D341Med (cell line): ENCODE data around the gene OR2AK2.
A peak's percentile ranks its signal among the peaks of the same experiment; 100 is the strongest.

ENCODE experiments used
- DNase-seq: peaks from one replicate; pipeline ENCODE4 v3.0.0; 2012; ENCODE audit warnings: low spot score

OR2AK2 gene, protein sequence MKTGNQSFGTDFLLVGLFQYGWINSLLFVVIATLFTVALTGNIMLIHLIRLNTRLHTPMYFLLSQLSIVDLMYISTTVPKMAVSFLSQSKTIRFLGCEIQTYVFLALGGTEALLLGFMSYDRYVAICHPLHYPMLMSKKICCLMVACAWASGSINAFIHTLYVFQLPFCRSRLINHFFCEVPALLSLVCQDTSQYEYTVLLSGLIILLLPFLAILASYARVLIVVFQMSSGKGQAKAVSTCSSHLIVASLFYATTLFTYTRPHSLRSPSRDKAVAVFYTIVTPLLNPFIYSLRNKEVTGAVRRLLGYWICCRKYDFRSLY

DNA sequence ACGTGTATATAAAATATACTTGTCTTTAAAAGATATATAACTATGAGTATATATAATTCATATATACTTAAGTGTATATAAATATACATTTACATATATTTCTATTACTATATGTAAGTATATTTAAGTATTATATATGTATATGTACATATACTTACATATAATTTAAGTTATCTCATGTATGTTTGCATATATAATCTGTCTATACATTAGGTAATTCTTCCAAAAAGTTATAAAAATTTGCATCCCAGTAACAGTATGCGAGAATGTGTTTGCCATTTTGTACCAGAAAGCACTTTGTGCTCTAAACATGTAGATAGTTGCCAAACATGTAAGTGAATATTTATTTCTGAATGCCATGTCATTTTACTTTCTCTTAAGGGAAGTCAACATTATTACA, at the start of gene OR2AK2:
OR2AK2 (plus strand) TSS at position 301 of the 400 bp plus-strand sequence. CDS start 144 bp downstream, outside the sequence.
- no peak for DNase-seq

DNA sequence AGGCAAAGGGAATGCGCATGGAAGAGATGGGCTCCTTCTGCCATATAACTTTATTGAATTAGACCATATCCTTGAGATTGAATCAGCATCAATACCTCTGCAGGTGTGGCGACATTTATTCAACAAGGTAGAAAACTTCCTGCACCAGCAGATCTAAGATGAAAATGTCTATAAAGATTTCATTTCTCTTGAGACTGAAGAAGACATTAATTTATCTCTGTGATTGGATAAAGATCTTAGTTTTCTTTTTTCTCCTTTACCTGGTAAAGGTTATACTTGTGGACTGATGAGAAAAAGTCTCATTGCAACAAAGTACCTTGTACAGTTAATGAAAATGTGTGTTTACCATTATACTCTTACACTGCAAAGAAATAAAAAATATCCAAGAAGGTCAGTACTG, 45.1 kb upstream of the OR2AK2 start, which contains the start of gene OR2T8:
OR2T8 (plus strand) TSS at position 301 of the 400 bp plus-strand sequence. CDS start 766 bp downstream, outside the sequence.
- no peak for DNase-seq

DNA sequence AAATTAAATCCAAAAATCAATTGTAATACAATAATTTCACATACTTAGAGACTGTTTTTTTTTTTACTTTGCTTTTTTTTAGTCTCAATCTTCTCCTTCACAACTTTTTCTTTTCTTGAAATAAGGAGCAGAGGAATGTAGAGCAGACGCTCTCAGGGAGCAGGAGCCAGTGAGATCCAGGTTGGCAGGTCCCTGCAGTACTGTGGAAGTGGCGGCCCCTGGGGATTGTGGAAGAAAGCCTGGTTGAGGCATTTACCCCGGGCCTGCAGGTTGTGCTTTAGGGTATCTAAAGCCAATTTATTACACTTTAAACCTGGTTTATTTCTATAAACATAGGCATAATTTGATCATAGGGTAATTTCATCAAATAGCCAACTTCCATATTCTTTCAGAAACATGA, 41.1 kb upstream of the OR2AK2 start:
- no peak for DNase-seq

DNA sequence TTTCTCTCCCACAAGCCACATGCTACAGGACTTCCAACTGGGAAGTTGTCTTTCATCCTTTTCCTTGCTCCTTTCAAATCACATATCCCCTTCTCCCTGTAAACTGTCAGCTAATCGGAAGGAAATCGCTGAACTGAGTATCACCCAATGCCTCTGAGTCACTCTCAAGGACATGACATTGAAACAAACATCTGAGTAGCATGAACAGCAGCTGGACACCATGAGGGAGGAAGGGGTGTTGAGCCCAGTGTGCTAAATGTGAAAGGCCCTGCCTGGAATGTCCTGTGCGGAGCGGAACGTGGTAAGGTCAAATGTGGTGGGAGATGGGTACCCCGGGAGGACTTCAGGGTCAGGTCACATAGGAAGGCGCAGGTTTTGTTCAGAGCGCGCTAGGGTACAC, 40.2 kb upstream of the OR2AK2 start, which contains the start of gene OR2AJ1:
OR2AJ1 (plus strand) TSS at position 22 of the 400 bp plus-strand sequence. CDS start 8,880 bp downstream, outside the sequence.
- DNase-seq: no peak

DNA sequence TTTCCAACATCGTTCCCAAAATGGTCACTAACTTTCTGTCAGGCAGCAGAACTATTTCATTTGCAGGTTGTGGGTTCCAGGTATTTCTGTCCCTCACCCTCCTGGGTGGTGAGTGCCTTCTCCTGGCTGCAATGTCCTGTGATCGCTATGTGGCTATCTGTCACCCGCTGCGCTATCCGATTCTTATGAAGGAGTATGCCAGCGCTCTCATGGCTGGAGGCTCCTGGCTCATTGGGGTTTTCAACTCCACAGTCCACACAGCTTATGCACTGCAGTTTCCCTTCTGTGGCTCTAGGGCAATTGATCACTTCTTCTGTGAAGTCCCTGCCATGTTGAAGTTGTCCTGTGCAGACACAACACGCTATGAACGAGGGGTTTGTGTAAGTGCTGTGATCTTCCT, 31.0 kb upstream of the OR2AK2 start:
- DNase-seq: no peak

DNA sequence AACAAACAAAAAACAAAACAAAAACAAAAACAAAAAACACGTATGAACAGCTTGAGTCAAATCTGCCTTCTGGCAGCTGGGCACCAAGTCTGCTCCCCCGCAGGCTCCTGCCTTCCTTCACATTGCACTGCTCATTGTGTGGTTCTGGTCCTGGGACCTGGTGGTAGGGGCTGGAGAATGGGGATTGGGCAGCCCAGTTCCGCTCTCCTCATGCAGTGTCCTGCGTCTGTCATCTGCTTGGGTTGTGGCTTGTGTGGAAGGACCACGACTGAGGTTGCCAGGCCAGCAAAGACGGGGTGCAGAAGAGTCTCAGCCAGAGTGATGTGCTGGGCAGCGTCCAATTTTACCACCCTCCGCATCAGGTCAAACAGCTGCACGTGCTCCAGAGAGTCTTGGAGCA, 29.3 kb upstream of the OR2AK2 start:
- DNase-seq: no peak

DNA sequence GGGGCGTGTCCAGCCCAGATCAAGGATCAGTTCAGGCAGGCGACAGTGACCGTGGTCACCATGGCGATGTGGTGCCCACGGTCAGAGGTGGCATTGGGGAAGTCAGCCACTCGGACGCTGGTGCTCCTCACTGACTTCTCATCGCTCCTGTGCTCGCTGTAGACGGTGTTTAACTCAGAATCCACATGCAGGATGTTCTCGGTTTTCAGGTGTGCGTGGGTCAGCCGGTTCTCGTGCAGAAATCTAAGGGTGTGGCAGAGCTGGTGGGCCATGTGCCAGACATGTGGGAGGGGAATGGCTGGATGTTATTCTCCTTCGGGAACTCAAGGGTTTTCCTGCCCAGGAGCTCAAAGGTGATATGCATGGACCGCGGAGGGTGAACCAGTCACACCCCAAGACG, 28.6 kb upstream of the OR2AK2 start:
- no peak for DNase-seq

DNA sequence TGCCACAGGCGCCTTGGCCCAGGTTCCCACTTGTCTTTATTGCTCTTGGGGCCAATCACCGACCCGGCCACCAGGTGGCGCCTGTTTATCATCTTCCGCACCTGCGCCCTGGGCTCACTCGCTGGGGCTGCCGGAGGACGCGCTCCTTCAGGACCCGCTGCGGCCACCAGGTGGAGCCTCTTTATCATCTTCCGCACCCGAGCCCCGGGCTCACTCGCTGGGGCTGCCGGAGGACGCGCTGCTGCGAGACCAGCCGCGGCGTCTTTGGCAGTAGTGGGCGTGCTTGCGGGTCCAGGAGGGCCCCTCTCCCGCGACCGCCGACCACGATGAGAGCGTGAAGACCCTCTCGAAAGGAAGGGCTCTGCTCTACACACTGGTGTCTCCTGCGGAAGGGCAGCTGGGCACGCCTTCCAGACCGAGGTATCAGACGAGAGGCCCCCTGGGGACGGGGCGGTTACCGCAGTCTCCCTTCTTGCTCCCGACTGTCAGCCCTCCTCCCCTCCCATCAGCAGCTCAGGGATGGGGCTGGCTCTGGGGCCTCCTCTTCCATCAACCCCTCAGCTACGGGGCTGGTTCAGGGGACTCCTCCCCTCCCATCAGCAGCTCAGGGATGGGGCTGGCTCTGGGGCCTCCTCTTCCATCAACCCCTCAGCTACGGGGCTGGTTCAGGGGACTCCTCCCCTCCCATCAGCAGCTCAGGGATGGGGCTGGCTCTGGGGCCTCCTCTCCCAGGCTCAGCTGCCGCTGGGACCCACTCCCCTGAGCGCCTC, 27.9 kb upstream of the OR2AK2 start:
- peak; percentile 97 for DNase-seq

DNA sequence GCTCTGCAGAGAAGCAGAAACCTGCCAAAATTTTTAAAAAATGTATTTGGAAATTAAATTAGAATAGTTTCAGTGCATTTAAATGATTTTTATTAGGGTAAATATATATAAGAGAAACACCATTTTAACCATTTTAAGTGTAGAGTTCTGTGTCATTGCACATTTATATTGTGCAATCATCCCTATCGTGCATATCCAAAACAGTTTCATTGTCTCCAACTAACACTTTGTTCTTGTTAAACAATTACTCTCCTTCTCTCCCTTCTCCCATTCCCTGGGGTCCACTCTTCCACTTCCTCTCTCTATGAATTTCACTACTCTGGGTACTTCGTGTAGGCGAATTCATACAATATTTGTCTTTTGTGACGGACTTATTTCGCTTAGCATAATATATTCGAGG, 22.4 kb upstream of the OR2AK2 start:
- DNase-seq: no peak

DNA sequence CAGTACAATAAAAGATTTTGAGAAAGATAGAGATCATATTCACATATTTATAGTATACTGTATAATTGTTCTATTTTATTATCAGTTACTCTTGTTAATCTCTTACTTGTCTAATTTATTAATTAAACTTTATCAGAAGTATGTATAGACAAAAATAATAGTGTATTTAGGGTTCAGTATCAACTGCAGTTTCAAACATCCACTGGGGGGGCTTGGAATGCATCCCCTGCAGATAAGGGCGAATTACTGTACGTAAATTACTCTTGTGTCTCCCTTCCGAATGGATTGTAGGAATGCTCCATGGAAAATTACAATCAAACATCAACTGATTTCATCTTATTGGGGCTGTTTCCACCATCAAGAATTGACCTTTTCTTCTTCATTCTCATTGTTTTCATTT, 16.5 kb upstream of the OR2AK2 start, which contains the start of gene OR2L8:
OR2L8 (plus strand) TSS at position 301 of the 400 bp plus-strand sequence; CDS start at position 301, 0 bp downstream.
- no peak for DNase-seq

DNA sequence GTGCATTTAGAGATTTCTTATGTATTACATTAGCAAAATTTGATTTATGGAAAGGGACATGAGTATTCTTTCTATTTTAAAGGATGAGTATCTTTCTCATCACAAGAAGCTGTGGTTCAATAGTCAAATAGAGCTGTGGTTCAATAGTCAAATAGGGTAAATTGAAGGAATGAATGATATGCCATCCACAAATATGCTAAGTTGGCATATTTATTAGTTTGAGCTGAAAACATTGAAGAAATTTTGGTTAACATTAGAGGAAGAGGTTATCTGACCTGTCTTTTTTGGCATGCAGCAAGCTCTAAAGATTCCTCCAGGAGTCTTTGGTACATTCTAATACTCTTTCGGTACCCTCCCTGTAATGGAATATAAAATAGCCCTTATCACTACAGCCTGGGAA, 11.6 kb upstream of the OR2AK2 start:
- DNase-seq: no peak

DNA sequence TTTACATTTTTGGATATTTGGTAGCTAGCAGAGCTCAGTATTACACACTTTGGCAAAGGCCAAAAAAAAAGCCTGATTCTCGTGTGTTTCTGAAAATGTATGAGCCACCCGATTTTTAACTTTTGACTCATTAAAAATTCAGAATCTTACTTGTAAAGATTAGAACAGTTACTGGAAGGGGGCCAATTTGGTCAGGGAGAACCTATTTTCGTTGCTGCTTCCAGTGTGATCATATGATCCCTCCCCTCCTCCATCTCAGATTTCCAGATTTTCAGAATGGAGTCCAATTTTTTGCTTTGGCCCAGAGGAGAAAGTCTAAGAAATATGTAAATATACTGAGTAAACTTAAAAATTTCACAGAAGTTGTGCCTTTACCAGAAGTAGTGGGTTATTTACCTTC, 3.2 kb upstream of the OR2AK2 start:
- no peak for DNase-seq

DNA sequence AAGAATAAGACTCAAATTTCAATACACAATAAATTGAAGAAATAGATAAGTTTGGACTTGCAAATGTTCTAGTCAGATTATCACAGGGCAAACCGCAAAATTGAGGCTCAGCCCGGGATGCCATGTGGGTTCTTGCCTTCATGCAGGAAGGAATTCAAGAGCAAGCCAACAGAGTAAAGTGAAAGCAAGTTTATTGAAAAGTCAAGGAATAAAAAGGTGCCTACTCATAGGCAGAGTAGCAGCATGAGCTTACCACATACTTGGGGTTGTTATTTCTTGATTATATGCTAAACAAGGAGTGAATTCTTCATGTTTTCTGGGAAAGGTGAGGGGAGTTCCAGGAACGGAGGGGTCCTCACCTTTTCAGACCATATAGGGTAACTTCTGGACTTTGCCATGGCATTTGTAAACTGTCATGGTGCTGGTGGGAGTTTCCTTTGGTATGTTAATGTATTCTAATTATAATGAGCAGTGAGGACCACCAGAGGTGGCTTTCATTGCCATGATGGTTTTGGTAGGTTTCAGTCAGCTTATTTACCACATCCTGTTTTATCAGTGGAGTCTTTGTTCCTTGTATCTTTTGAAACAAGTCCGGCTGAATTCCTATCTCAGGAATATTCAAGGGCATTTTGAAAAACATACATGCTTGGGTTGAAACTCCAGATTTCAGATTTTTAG, 2.0 kb upstream of the OR2AK2 start:
- no peak for DNase-seq

DNA sequence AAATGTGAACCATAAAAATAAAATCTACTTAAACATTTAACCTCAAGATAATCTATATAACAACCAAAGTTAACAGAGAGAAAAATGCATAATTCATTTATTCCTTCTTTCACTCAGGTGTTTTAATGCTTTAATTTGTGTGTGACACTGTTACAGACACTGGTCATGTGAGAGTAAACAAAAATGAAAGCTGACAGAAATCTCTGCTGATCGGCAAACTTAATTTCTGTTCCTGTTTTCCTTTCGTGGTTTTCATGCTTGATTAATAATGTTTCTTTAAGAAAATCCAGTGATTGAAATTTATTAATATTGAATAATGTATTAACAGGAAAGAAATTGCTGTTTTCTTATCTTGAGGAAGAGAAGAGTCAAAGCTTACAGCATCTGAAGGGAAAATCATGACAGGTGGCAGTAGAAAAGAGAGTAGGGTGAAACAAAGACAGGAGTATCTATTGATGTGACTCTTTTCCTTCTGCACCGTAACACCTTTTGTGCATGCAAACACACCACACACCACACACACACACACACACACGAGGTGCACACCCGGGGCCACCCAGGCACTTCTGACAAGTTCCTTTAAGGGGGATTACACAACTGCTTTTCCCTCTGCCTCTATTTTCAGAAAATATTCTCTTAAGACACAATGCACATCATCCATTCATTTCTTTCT, 1.6 kb downstream of the OR2AK2 start:
- no peak for DNase-seq

DNA sequence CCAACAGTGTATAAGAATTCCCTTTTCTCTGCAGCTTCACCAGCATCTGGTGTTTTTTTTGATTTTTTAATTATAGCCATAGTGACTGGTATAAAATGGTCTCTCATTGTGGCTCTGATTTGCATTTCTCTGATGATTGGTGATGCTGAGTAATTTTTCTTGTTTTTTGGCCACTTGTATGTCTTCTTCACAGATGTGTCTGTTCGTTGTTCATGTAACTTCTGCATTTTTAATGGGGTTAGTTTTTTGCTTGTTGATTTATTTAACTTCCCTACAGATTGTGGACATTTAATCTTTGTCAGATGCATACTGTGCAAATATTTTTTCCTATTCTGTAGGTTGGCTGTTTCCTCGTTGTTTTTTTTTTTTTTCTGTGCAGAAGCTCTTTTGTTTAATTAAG, 28.0 kb downstream of the OR2AK2 start:
- no peak for DNase-seq

DNA sequence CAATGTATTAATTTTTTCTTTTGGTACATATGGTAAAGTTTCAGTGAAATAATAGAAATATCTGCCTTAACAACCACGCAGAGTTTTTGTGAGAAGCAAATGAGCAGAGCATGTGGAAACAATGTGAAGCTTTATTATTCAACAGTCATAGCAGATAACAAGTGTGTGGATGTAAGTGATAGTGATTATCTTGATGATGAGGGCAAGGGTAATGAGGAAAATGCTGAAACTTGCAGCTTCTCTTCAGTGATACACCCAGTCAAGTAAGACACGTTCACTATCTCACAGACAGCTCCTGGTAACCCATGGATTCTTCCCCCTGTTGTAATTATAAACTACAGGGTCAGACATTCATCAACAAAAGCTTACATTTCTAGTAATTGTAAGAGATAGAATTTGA, 33.8 kb downstream of the OR2AK2 start:
- no peak for DNase-seq

DNA sequence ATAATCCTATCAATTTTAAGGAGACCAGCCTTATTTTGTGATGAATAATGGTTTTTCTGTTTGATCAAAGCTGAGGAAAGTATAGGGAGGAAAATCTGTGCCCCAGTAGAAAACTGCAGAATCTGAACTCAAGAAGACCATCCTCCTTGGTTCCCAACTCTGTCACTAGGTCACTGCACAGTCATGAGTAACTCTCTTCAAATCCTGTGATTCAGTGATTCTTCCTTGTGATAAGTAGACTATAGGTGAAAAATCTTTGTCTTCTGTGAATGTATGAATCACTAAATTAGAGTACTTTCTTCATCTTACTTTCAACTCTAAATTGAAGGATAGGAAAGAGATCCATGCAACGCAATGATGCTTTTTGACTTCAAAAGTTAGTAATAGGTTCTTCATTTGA, 35.1 kb downstream of the OR2AK2 start:
- no peak for DNase-seq

DNA sequence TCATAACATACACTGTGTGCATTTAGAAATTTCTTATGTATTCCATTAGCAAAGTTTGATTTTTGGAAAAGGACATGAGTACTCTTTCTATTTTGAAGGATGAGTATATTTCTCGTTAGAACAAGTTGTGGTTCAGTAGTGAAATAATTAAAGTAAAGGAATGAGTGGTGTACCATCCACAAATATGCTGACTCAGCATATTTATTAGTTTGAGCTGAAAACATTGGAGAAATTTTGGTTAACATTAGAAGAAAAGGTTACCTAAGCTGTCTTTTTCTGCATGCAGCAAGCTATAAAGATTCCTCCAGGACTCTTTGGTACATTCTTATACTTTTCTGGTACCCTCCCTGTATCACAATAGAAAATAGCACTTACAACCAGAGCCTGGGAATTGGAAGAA, 42.7 kb downstream of the OR2AK2 start:
- DNase-seq: no peak

DNA sequence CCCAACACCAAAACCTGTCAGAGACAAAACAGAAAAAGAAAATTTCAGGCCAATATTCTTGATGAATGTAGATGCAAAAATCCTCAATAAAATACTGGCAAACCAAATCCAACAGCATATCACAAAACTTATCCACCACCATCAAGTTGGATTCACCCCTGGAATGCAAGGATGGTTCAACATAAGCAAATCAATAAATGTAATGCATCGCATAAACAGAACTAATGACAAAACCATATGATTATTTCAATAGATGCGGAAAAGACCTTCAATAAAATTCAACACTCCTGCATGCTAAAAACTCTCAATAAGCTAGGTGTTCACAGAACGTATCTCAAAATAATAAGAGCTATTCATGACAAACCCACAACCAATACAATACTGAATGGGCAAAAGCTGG, 44.6 kb downstream of the OR2AK2 start:
- DNase-seq: no peak

DNA sequence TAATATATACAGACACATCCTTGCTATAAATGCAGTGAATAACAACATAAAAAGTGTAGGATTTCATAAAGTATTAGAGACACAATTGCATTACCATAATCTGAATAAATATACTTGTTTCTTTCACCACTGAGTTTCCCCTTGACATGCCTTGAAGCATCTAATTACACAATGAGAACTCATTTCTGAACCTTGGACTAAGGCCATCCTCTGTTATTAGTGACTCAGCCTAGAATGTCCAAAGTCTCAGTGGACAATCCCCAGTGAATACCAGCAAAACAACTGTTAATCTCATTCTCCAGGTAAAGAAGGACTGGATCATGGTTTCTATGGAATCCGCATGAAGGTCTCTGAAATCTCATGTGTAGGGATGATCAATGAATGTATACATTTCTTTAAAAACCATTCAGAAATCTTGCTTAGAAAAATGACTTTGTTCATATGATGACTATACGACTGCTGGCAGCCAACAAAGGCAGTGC, 48.2 kb downstream of the OR2AK2 start, which contains the start of gene OR2L5:
OR2L5 (plus strand) TSS at position 432 of the 482 bp plus-strand sequence. CDS start 8,288 bp downstream, outside the sequence.
- DNase-seq: no peak

DNA sequence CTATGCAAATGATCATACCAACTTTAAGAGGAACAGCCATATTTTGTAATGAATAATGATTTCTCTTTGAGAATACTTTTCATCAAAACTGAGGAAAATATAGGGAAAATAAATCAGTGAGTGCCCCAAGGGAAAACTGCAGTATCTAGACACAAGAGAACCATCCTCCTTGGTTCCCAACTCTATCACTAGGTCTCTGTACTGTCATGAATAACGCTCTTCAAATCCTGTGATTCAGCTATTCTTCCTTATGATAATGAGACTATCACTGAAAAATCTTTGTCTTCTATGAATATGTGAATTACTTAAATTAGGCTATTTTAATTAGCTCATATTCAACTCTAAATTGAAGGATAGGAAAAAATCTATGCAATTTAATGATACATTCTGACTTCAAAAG, 50.8 kb downstream of the OR2AK2 start:
- no peak for DNase-seq
